SK-N-SH (cell line): Measurements from ENCODE around the gene RNF112. TPM values are rescaled to one million over a fixed set of nuclear protein-coding genes. Genes with fewer than 3 reads are reported as not detected.

Experiments
- CTCF ChIA-PET: fragments of 300-600, 350-600 bp; formaldehyde crosslinking; extraction: SDS; loops from one replicate; lab custom pipeline; 2021; lab: Yijun Ruan, JAX
- POLR2A ChIA-PET: fragments of 350-600 bp; sonication (Branson Sonifier 250); formaldehyde crosslinking; extraction: SDS; loops from one replicate; lab custom pipeline; 2020; ENCODE audit warnings: antibody characterized with exemption, inconsistent platforms; lab: Yijun Ruan, JAX
- DNase-seq: peaks from one replicate; pipeline ENCODE4 v3.0.0; 2012
- H2AFZ ChIP-seq: fragments of 200-600 bp; sonication (generic); 2 replicates; pipeline ENCODE4 v1.8.1; 2016; ENCODE audit warnings: antibody characterized with exemption, mild to moderate bottlenecking, low read depth
- H3F3A ChIP-seq: fragments of 200-600 bp; sonication (generic); replicated peaks from 2 replicates; pipeline ENCODE3; 2016; ENCODE audit warnings: antibody characterized with exemption, mild to moderate bottlenecking; ENCODE audit not compliant: insufficient read depth
- H3K27ac ChIP-seq, 2 experiments: fragments of 200-500 bp in 1 of 2; fragments of 200-600 bp in 1 of 2; sonication (Bioruptor generic) in 1 of 2; sonication (generic), shearing (Covaris generic) in 1 of 2; 2 replicates each; pipeline versions ENCODE4 v1.5.1 to v1.6.1; 2014 to 2016; ENCODE audit warnings: low read depth in 2 of 2, inconsistent platforms in 1 of 2, low read length in 1 of 2, mild to moderate bottlenecking in 1 of 2, mixed read lengths in 1 of 2
- H3K27me3 ChIP-seq: fragments of 200-600 bp; sonication (generic), shearing (Covaris generic); 2 replicates; pipeline ENCODE4 v1.6.1; 2016; ENCODE audit warnings: mixed run types; ENCODE audit not compliant: insufficient read depth
- H3K36me3 ChIP-seq, 2 experiments: fragments of 200-500 bp in 1 of 2; fragments of 200-600 bp in 1 of 2; sonication (Bioruptor generic) in 1 of 2; sonication (generic) in 1 of 2; replicated peaks in 1 of 2; 2 replicates each; pipeline versions ENCODE3 to v1.5.1; 2014 to 2016; ENCODE audit warnings: low read length in 1 of 2, mild to moderate bottlenecking in 1 of 2; ENCODE audit not compliant: insufficient read depth in 2 of 2, control insufficient read depth in 1 of 2
- H3K4me1 ChIP-seq, 2 experiments: fragments of 200-500 bp in 1 of 2; fragments of 200-600 bp in 1 of 2; sonication (Bioruptor generic) in 1 of 2; sonication (generic), shearing (Covaris generic) in 1 of 2; 2 replicates each; pipeline versions ENCODE4 v1.5.1 to v1.6.1; 2014 to 2016; ENCODE audit warnings: low read depth in 1 of 2, low read length in 1 of 2, mixed run types in 1 of 2; ENCODE audit not compliant: insufficient read depth in 2 of 2, control insufficient read depth in 1 of 2
- H3K4me2 ChIP-seq: fragments of 200-600 bp; sonication (generic), shearing (Covaris generic); 2 replicates; pipeline ENCODE4 v1.6.1; 2017; ENCODE audit warnings: mixed run types
- H3K4me3 ChIP-seq, 2 experiments: fragments of 200-500 bp in 1 of 2; fragments of 200-600 bp in 1 of 2; sonication (Bioruptor generic) in 1 of 2; sonication (generic), shearing (Covaris generic) in 1 of 2; 2 replicates each; pipeline versions ENCODE4 v1.5.1 to v1.8.1; 2014 to 2016; ENCODE audit warnings: low read depth in 2 of 2, inconsistent platforms in 1 of 2, low read length in 1 of 2, mild to moderate bottlenecking in 1 of 2, mixed read lengths in 1 of 2, moderate library complexity in 1 of 2
- H3K79me2 ChIP-seq: fragments of 200-600 bp; sonication (generic); 2 replicates; pipeline ENCODE4 v1.8.1; 2017; ENCODE audit warnings: mild to moderate bottlenecking; ENCODE audit not compliant: insufficient read depth
- H3K9ac ChIP-seq: fragments of 200-600 bp; sonication (generic); 2 replicates; pipeline ENCODE4 v1.6.1; 2017; ENCODE audit warnings: mixed run types
- H3K9me2 ChIP-seq: fragments of 200-600 bp; sonication (generic); 2 replicates; pipeline ENCODE4 v1.6.1; 2017; ENCODE audit warnings: mixed run types
- H3K9me3 ChIP-seq: fragments of 200-600 bp; sonication (generic); 2 replicates; pipeline ENCODE4 v1.6.1; 2017; ENCODE audit warnings: mixed run types, mild to moderate bottlenecking, moderate library complexity
- H4K20me1 ChIP-seq: fragments of 200-600 bp; sonication (generic); 2 replicates; pipeline ENCODE4 v1.6.1; 2017; ENCODE audit warnings: mild to moderate bottlenecking, mixed run types; ENCODE audit not compliant: insufficient read depth
- CHD2 ChIP-seq: fragments of 150-350 bp; IDR thresholded peaks from 2 replicates; pipeline ENCODE4 v1.6.1; 2018; ENCODE audit warnings: low read length; ENCODE audit not compliant: partially characterized antibody
- EZH2phosphoT487 ChIP-seq: fragments of 200-600 bp; sonication (generic); IDR thresholded peaks from 2 replicates; pipeline ENCODE4 v1.6.1; 2017; ENCODE audit warnings: low read depth, mixed run types, mild to moderate bottlenecking, antibody characterized with exemption, moderate library complexity, borderline replicate concordance
- FOXJ3 ChIP-seq: sonication (generic); formaldehyde crosslinking; IDR thresholded peaks from 2 replicates; pipeline ENCODE4 v1.5.1; 2020; ENCODE audit warnings: mild to moderate bottlenecking, missing genetic modification reagents
- GABPA ChIP-seq: IDR thresholded peaks from 2 replicates; pipeline ENCODE4 v1.4.0; 2012; ENCODE audit warnings: low read depth, mild to moderate bottlenecking
- GATA2 ChIP-seq: sonication (generic); formaldehyde crosslinking; IDR thresholded peaks from 2 replicates; pipeline ENCODE4 v1.5.0; 2020; ENCODE audit warnings: mild to moderate bottlenecking, missing genetic modification reagents
- MAX ChIP-seq: IDR thresholded peaks from 2 replicates; pipeline ENCODE4 v1.4.0; 2012; ENCODE audit warnings: low read depth
- MEF2A ChIP-seq: IDR thresholded peaks from 2 replicates; pipeline ENCODE4 v1.4.0; 2012; ENCODE audit warnings: low read depth, borderline replicate concordance
- MXI1 ChIP-seq: IDR thresholded peaks from 2 replicates; pipeline ENCODE4 v1.6.1; 2012; ENCODE audit warnings: mild to moderate bottlenecking, low read depth, low read length, improper control_type of control experiment
- RAD21 ChIP-seq: IDR thresholded peaks from 2 replicates; pipeline ENCODE4 v1.6.1; 2012; ENCODE audit warnings: mild to moderate bottlenecking, low read length
- REST ChIP-seq: IDR thresholded peaks from 2 replicates; pipeline ENCODE4 v1.6.1; 2012; ENCODE audit warnings: mild to moderate bottlenecking, low read depth, low read length, moderate library complexity
- RFX5 ChIP-seq: IDR thresholded peaks from 2 replicates; pipeline ENCODE4 v1.6.1; 2012; ENCODE audit warnings: mild to moderate bottlenecking, improper control_type of control experiment, low read length
- SMC3 ChIP-seq: IDR thresholded peaks from 2 replicates; pipeline ENCODE4 v1.6.1; 2012; ENCODE audit warnings: low read depth, low read length, improper control_type of control experiment
- TAF1 ChIP-seq: IDR thresholded peaks from 2 replicates; pipeline ENCODE4 v1.6.1; 2012; ENCODE audit warnings: low read depth, mild to moderate bottlenecking, low read length, moderate library complexity, borderline replicate concordance
- USF2 ChIP-seq: fragments of 150-350 bp; IDR thresholded peaks from 2 replicates; pipeline ENCODE4 v1.6.1; 2017; ENCODE audit warnings: antibody characterized with exemption, low read length, low read depth, borderline replicate concordance
- YY1 ChIP-seq: IDR thresholded peaks from 2 replicates; pipeline ENCODE4 v1.4.0; 2012; ENCODE audit warnings: low read depth, mild to moderate bottlenecking
- WGBS: methylation state at CpG from one replicate; pipeline ENCODE4 v1.1.6; 2017; ENCODE audit warnings: low lambda C conversion rate; 5-methylcytosine and 5-hydroxymethylcytosine counted together
- polyA plus RNA-seq, 3 experiments: library from polyadenylated mRNA; depleted of rRNA; stranded (reverse); fragments of >200 nt; gene quantifications; 2 replicates each; pipeline ENCODE4 v1.2.3, GENCODE V29; 2012

The RNF112 gene
- polyA plus RNA-seq, 1 of the 3 experiments (the other 2 are of a cell fraction), result 22.6 TPM

- no peaks in the 10 kb centered on the region for H4K20me1 ChIP-seq
- peaks cover 19% of the 10 kb centered on the region for H3K79me2 ChIP-seq
- H2AFZ ChIP-seq, result no peak overlapping the region
- TF ChIP-seq MXI1, result no peak
- TF ChIP-seq MEF2A, result no peak
- no peak overlapping the region for H3K9ac ChIP-seq
- no peaks in the 10 kb centered on the region for H3K27me3 ChIP-seq
- peaks cover 20% of the 10 kb centered on the region for H3F3A ChIP-seq
- CTCF ChIA-PET, result interaction anchor here (1.1 to 5.6 kb wide), 3 partner anchors 9 to 73 kb away, joined by 4 to 37 read pairs (median 19); partner anchors contain the start of gene B9D1
- peak overlapping the region; percentile 9 to 16; a peak in 1 of 4 replicates for H3K27ac ChIP-seq
- WGBS, result 89% methylated on average over 5 of the region's 5 CpGs
- POLR2A ChIA-PET, result no interaction called here
- H3K9me2 ChIP-seq, result no peaks in the 10 kb centered on the region
- no peak overlapping the region for H3K4me3 ChIP-seq
- no peaks in the 10 kb centered on the region for H3K36me3 ChIP-seq
- no peak for DNase-seq
- H3K4me1 ChIP-seq, result peaks cover 0 to 7% of the 10 kb centered on the region in 2 experiments; a peak in 3 of 4 replicates
- H3K4me2 ChIP-seq, result no peak overlapping the region
- no peaks in the 10 kb centered on the region for H3K9me3 ChIP-seq
These were observed 36.9 kb upstream of the RNF112 start for GRCh38 chr17:19374136-19374535.

- POLR2A ChIA-PET, result interaction anchor here (0.7 kb wide), 1 partner anchor 82 kb away, joined by 3 read pairs; no protein-coding TSS in a partner anchor
- H3K36me3 ChIP-seq, result peaks cover 13 to 14% of the 10 kb centered on the region in 2 experiments
- H3K4me3 ChIP-seq, result no peak overlapping the region
- H3K9ac ChIP-seq, result no peak overlapping the region
- H3K9me2 ChIP-seq, result no peaks in the 10 kb centered on the region
- H4K20me1 ChIP-seq, result no peaks in the 10 kb centered on the region
- H3K27ac ChIP-seq, result 0 out of 4 replicates have a peak overlapping the region, but pooled peaks of 1 of the 2 experiments have one; percentile 1
- DNase-seq, result no peak
- WGBS, result 92% methylated on average over 1 of the region's 1 CpG
- H3K9me3 ChIP-seq, result no peaks in the 10 kb centered on the region
- H2AFZ ChIP-seq, result no peak overlapping the region
- peaks cover 35% of the 10 kb centered on the region for H3K79me2 ChIP-seq
- no peak for TF ChIP-seq RFX5
- no peak for TF ChIP-seq CHD2
- no peak for TF ChIP-seq YY1
- TF ChIP-seq REST, result no peak
- TF ChIP-seq SMC3, result no peak
- TF ChIP-seq USF2, result no peak
- TF ChIP-seq FOXJ3 (CRISPR knock-in tag), result no peak
- TF ChIP-seq MEF2A, result no peak
- no peak for TF ChIP-seq TAF1
- no peak for TF ChIP-seq GABPA
- no peak for TF ChIP-seq EZH2phosphoT487
- no peak for TF ChIP-seq GATA2 (CRISPR knock-in tag)
- no peak for TF ChIP-seq MAX
- TF ChIP-seq RAD21, result no peak
- peaks cover 0 to 18% of the 10 kb centered on the region in 2 experiments; a peak in 3 of 4 replicates for H3K4me1 ChIP-seq
- H3K27me3 ChIP-seq, result no peaks in the 10 kb centered on the region
- H3F3A ChIP-seq, result peaks cover 20% of the 10 kb centered on the region
- CTCF ChIA-PET, result interaction anchor here (5.6 kb wide), 1 partner anchor 13 kb away, joined by 37 read pairs; the partner anchor contains the start of gene B9D1
- no peak overlapping the region for H3K4me2 ChIP-seq
These were observed 35.3 kb upstream of the RNF112 start for GRCh38 chr17:19375732-19376131.
